Endothelial cell of umbilical vein (primary cell): Measurements from ENCODE around the gene CAMTA1. TPM values are rescaled to one million over a fixed set of nuclear protein-coding genes. Genes with fewer than 3 reads are reported as not detected.

Source experiments
- BruUV-seq: library from RNA; stranded (reverse); fragments of 400-500 nt; replicated peaks from 2 replicates; lab custom pipeline; 2021; lab: Mats Ljungman, UMichigan
- CTCF ChIA-PET: fragments of 300-600, 350-600 bp; sonication (Branson Sonifier 250); formaldehyde crosslinking; loops from one replicate; lab custom pipeline; 2021; ENCODE audit warnings: antibody characterized with exemption, inconsistent platforms; lab: Charles Lee
- POLR2A ChIA-PET: fragments of 300-600, 350-600 bp; sonication (Branson Sonifier 250); formaldehyde crosslinking; loops from one replicate; lab custom pipeline; 2021; ENCODE audit warnings: antibody characterized with exemption, inconsistent platforms; lab: Charles Lee
- DNase-seq: peaks from one replicate; pipeline ENCODE4 v3.0.0-alpha.2; 2011; ENCODE audit warnings: low read depth, low spot score
- FAIRE-seq: peaks from 2 replicates; lab custom pipeline; 2011; peaks lifted over from hg19 to GRCh38; lab: Jason Lieb, UNC
- H2AFZ ChIP-seq: 2 replicates; pipeline ENCODE4 v1.6.0; 2012; ENCODE audit warnings: low read depth, low read length, control low read depth, inconsistent platforms
- H3K27ac ChIP-seq: 2 replicates; pipeline ENCODE4 v1.5.1; 2011; ENCODE audit warnings: low read depth, mild to moderate bottlenecking, control low read depth, low read length, moderate library complexity; ENCODE audit not compliant: insufficient read depth
- H3K27me3 ChIP-seq, 2 experiments: 2 replicates each; pipeline versions ENCODE4 v1.6.0 to v1.6.1; 2011; ENCODE audit warnings: low read length in 2 of 2, mixed read lengths in 1 of 2; ENCODE audit not compliant: control insufficient read depth in 2 of 2, insufficient read depth in 2 of 2
- H3K36me3 ChIP-seq, 2 experiments: 2 replicates in 1 of 2; 3 replicates in 1 of 2; pipeline ENCODE4 v1.5.1; 2011; ENCODE audit warnings: low read length in 2 of 2, mild to moderate bottlenecking in 1 of 2, moderate library complexity in 1 of 2; ENCODE audit not compliant: control insufficient read depth in 2 of 2, insufficient read depth in 2 of 2; ENCODE audit errors: extremely low read depth in 1 of 2
- H3K4me1 ChIP-seq: 3 replicates; pipeline ENCODE4 v1.5.1; 2011; ENCODE audit warnings: mild to moderate bottlenecking, low read length; ENCODE audit not compliant: control insufficient read depth, insufficient read depth; ENCODE audit errors: extremely low read depth
- H3K4me2 ChIP-seq: 2 replicates; pipeline ENCODE4 v1.6.1; 2011; ENCODE audit warnings: low read length, control low read depth, mixed read lengths; ENCODE audit not compliant: insufficient read depth
- H3K4me3 ChIP-seq, 3 experiments: fragments of 200-600 bp in 1 of 3; sonication (generic), shearing (Covaris generic) in 1 of 3; replicated peaks in 1 of 3; 2 replicates each; pipeline ENCODE4 v1.5.1; 2011 to 2016; ENCODE audit warnings: control low read depth in 3 of 3, low read length in 3 of 3, mild to moderate bottlenecking in 2 of 3, inconsistent platforms in 1 of 3, low read depth in 1 of 3, moderate library complexity in 1 of 3; ENCODE audit not compliant: insufficient read depth in 1 of 3
- H3K79me2 ChIP-seq: 2 replicates; pipeline ENCODE4 v1.6.0; 2012; ENCODE audit warnings: low read length, inconsistent platforms; ENCODE audit not compliant: control insufficient read depth, insufficient read depth
- H3K9ac ChIP-seq: replicated peaks from 2 replicates; pipeline ENCODE3; 2011; ENCODE audit warnings: low read length, control low read depth; ENCODE audit not compliant: insufficient read depth; ENCODE audit errors: extremely low read depth
- H3K9me1 ChIP-seq: replicated peaks from 3 replicates; pipeline ENCODE4 v1.6.0; 2011; ENCODE audit warnings: mild to moderate bottlenecking, low read length; ENCODE audit not compliant: control insufficient read depth, insufficient read depth; ENCODE audit errors: extremely low read depth
- H3K9me3 ChIP-seq: replicated peaks from 2 replicates; pipeline ENCODE4 v1.5.1; 2012; ENCODE audit warnings: low read length, inconsistent platforms; ENCODE audit not compliant: control insufficient read depth, insufficient read depth
- H4K20me1 ChIP-seq: replicated peaks from 2 replicates; pipeline ENCODE3; 2011; ENCODE audit warnings: mild to moderate bottlenecking, low read length; ENCODE audit not compliant: control insufficient read depth, insufficient read depth; ENCODE audit errors: extremely low read depth
- EZH2 ChIP-seq: IDR thresholded peaks from 2 replicates; pipeline ENCODE4 v1.6.1; 2012; ENCODE audit warnings: borderline replicate concordance, low read depth, mild to moderate bottlenecking, moderate library complexity, low read length, inconsistent platforms; ENCODE audit not compliant: severe bottlenecking
- FOS ChIP-seq: IDR thresholded peaks from 2 replicates; pipeline ENCODE4 v1.6.1; 2011; ENCODE audit warnings: mild to moderate bottlenecking, low read length, moderate library complexity, borderline replicate concordance; ENCODE audit not compliant: insufficient read depth
- GATA2 ChIP-seq: IDR thresholded peaks from 2 replicates; pipeline ENCODE4 v1.7.0; 2011; ENCODE audit warnings: low read depth, mild to moderate bottlenecking, moderate library complexity, mixed read lengths, low read length; ENCODE audit not compliant: insufficient read length, insufficient read depth
- JUN ChIP-seq: IDR thresholded peaks from 2 replicates; pipeline ENCODE4 v1.6.1; 2011; ENCODE audit warnings: borderline replicate concordance, low read depth; ENCODE audit not compliant: insufficient read length, insufficient read depth
- MYC ChIP-seq: IDR thresholded peaks from one replicate; pipeline ENCODE4 v1.6.1; 2011; ENCODE audit warnings: mild to moderate bottlenecking, low read depth, low read length
- POLR2A ChIP-seq: IDR thresholded peaks from 2 replicates; pipeline ENCODE4 v1.6.1; 2012; ENCODE audit warnings: low read depth, mild to moderate bottlenecking, control low read depth, low read length
- POLR2AphosphoS5 ChIP-seq: IDR thresholded peaks from 2 replicates; pipeline ENCODE4 v1.6.1; 2012; ENCODE audit warnings: low read depth, mild to moderate bottlenecking, control low read depth, low read length, moderate library complexity; ENCODE audit not compliant: insufficient read depth
- dilution Hi-C: fragments of 300-500 bp; cut with MboI; formaldehyde crosslinking; loops from one replicate; pipeline ENCODE4 v1.15.0; 2019; ENCODE audit warnings: low sequenced_read_pairs; ENCODE audit not compliant: extremely low pct_ligation_motif_present
- intact Hi-C: fragments of 100-400 bp; cut with micrococcal nuclease; formaldehyde crosslinking; loops from one replicate; pipeline ENCODE4 v1.10.0; 2022
- polyA plus RNA-seq, 4 experiments: library from polyadenylated mRNA; depleted of rRNA in 3 of 4; stranded (reverse) in 3 of 4; unstranded in 1 of 4; fragments of >200 nt; gene quantifications; 2 replicates each; pipeline versions ENCODE4 v1.2.1 to v1.2.3, GENCODE V29; 2011 to 2012; ENCODE audit warnings: missing spikeins in 1 of 4
- total RNA-seq: library from RNA; stranded (reverse); gene quantifications from 2 replicates; pipeline ENCODE4 v1.2.3, GENCODE V29; 2021
- TF ChIP-seq, protein P1 (sequence below): IDR thresholded peaks from 2 replicates; pipeline ENCODE4 v1.6.1; 2011; ENCODE audit not compliant: insufficient read depth, insufficient read length
- TF ChIP-seq, protein P2 (sequence below), 2 donors: IDR thresholded peaks; 1 replicate in 1 of 2; 2 replicates in 1 of 2; pipeline ENCODE4 v1.5.1; 2011; ENCODE audit warnings: low read length in 2 of 2, mild to moderate bottlenecking in 2 of 2, moderate library complexity in 2 of 2, control low read depth in 1 of 2, inconsistent platforms in 1 of 2, low read depth in 1 of 2; ENCODE audit not compliant: insufficient read depth in 1 of 2; ENCODE audit errors: extremely low read depth in 1 of 2

Gene CAMTA1
- total and polyA plus RNA-seq, 2 donors (not counting 3 experiments of a cell fraction or from before 2014, with no cell fraction given) = 50.8 to 92.7 TPM

DNA sequence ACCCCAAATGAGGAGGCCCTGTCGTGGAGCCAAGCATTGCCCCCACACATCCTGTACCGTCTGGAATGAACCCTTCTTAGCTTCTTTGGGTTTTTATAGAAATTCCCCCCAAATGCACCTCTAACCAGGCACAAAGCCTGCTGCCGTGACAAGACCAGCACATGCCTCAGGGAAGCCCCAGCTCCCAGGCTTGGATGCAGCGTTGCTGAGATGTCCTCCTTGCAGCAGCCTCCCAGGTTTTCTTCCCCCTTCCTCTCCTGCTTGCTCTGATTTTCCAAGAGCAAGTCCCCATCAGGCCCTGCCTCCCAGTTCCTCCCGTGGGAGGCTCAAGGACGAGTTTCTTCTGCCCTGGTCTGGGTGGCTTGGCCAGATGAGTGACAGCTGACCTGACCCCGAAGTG, 866.8 kb downstream of the CAMTA1 start:
- no peak overlapping the region for H3K4me2 ChIP-seq
- H4K20me1 ChIP-seq = no peaks in the 10 kb centered on the region
- POLR2A ChIA-PET = no interaction called here
- BruUV-seq = no TSS peak
- H3K27ac ChIP-seq = no peak overlapping the region
- H3K9me1 ChIP-seq = no peaks in the 10 kb centered on the region
- H3K27me3 ChIP-seq = no peaks in the 10 kb centered on the region
- TF ChIP-seq POLR2AphosphoS5 (no peak), JUN (no peak), POLR2A (no peak), GATA2 (no peak), EZH2 (no peak), FOS (no peak), MYC (no peak)
- TF ChIP-seq, protein P1, sequence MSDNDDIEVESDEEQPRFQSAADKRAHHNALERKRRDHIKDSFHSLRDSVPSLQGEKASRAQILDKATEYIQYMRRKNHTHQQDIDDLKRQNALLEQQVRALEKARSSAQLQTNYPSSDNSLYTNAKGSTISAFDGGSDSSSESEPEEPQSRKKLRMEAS = no peak
- TF ChIP-seq, protein P2, sequence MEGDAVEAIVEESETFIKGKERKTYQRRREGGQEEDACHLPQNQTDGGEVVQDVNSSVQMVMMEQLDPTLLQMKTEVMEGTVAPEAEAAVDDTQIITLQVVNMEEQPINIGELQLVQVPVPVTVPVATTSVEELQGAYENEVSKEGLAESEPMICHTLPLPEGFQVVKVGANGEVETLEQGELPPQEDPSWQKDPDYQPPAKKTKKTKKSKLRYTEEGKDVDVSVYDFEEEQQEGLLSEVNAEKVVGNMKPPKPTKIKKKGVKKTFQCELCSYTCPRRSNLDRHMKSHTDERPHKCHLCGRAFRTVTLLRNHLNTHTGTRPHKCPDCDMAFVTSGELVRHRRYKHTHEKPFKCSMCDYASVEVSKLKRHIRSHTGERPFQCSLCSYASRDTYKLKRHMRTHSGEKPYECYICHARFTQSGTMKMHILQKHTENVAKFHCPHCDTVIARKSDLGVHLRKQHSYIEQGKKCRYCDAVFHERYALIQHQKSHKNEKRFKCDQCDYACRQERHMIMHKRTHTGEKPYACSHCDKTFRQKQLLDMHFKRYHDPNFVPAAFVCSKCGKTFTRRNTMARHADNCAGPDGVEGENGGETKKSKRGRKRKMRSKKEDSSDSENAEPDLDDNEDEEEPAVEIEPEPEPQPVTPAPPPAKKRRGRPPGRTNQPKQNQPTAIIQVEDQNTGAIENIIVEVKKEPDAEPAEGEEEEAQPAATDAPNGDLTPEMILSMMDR (IDR thresholded peaks at IDR 0.05; ENCODE audit: extremely low read depth in 1 of 2, insufficient read depth in 1 of 2, low read depth in 1 of 2, low read length in 2 of 2) = no peak
- no peaks in the 10 kb centered on the region for H3K4me1 ChIP-seq
- no peaks in the 10 kb centered on the region for H3K79me2 ChIP-seq
- no peak overlapping the region for H3K4me3 ChIP-seq
- dilution Hi-C loops (no loop called here), intact Hi-C loops (no loop called here)
- no peak for FAIRE-seq
- no peaks in the 10 kb centered on the region for H3K36me3 ChIP-seq
- no peak for DNase-seq
- H2AFZ ChIP-seq = no peak overlapping the region
- CTCF ChIA-PET = interaction anchor here (1.2 to 3.7 kb wide), 3 partner anchors 444 to 610 kb away, joined by 3 to 21 read pairs (median 5); no protein-coding TSS in a partner anchor
- H3K9ac ChIP-seq = no peak overlapping the region
- H3K9me3 ChIP-seq = no peaks in the 10 kb centered on the region
